Inflammatory macrophage treated with lipopolysaccharide for 4 hours (primary cell): ENCODE data around the gene STK4.
A peak's percentile ranks its signal among the peaks of the same experiment; 100 is the strongest.
"Not testable (repeated sequence)": the region's sequence is repeated elsewhere in the genome, so short reads cannot be mapped to it uniquely, and the experiment has no call there.

ENCODE experiments used
- DNase-seq: peaks from one replicate; pipeline ENCODE4 v3.0.0-alpha.2; 2020

Gene STK4

GRCh38 chr20:44990425-44990824 lies 24.1 kb downstream of the STK4 start:
- peak; percentile 67 for DNase-seq

- DNase-seq: peak; percentile 49
These were observed 24.6 kb downstream of the STK4 start for GRCh38 chr20:44990957-44991356.

- DNase-seq: peak; percentile 54
These were observed 27.0 kb downstream of the STK4 start for GRCh38 chr20:44993343-44993742.

- DNase-seq: no peak
These were observed 30.9 kb downstream of the STK4 start for GRCh38 chr20:44997171-44997570.

GRCh38 chr20:44997668-44998067 lies 31.4 kb downstream of the STK4 start:
- no peak for DNase-seq

- DNase-seq: no peak
These were observed 42.3 kb downstream of the STK4 start for GRCh38 chr20:45008521-45009049.

GRCh38 chr20:45010399-45010828 lies 44.1 kb downstream of the STK4 start:
- no peak for DNase-seq

- peak; percentile 38 for DNase-seq
These were observed 44.8 kb downstream of the STK4 start for GRCh38 chr20:45011108-45011526.

GRCh38 chr20:45012682-45013302 lies 46.5 kb downstream of the STK4 start:
- no peak for DNase-seq

GRCh38 chr20:45014131-45014530 lies 47.8 kb downstream of the STK4 start:
- not testable (repeated sequence) for DNase-seq

GRCh38 chr20:45014671-45015415 lies 48.5 kb downstream of the STK4 start:
- no peak for DNase-seq

GRCh38 chr20:45016089-45016671 lies 49.9 kb downstream of the STK4 start:
- no peak for DNase-seq

GRCh38 chr20:45017281-45017680 lies 51.0 kb downstream of the STK4 start:
- DNase-seq: no peak

- DNase-seq: no peak
These were observed 51.5 kb downstream of the STK4 start for GRCh38 chr20:45017857-45018256.

- DNase-seq: no peak
These were observed 52.9 kb downstream of the STK4 start for GRCh38 chr20:45019027-45019761.

- no peak for DNase-seq
These were observed 53.4 kb downstream of the STK4 start for GRCh38 chr20:45019762-45020123.

GRCh38 chr20:45020236-45020886 lies 54.0 kb downstream of the STK4 start:
- DNase-seq: no peak

GRCh38 chr20:45021631-45022030 lies 55.3 kb downstream of the STK4 start:
- no peak for DNase-seq

- not testable (repeated sequence) for DNase-seq
These were observed 56.8 kb downstream of the STK4 start for GRCh38 chr20:45023140-45023539.

GRCh38 chr20:45028424-45029136 lies 62.3 kb downstream of the STK4 start:
- no peak for DNase-seq

GRCh38 chr20:45029884-45030283 lies 63.6 kb downstream of the STK4 start:
- DNase-seq: no peak

GRCh38 chr20:45032276-45032675 lies 66.0 kb downstream of the STK4 start:
- DNase-seq: no peak
